GM21786 (cell line): Measurements from ENCODE around the gene OGFOD3.
"Not testable (repeated sequence)": the region's sequence is repeated elsewhere in the genome, so short reads cannot be mapped to it uniquely, and the experiment has no call there.

Source experiments
- ATAC-seq: cut with Tn5 transposase; IDR thresholded peaks from one replicate; pipeline ENCODE4 v1.9.1; 2021; ENCODE audit not compliant: unreplicated experiment

Gene OGFOD3

GRCh38 chr17:82418001-82418986 lies at the start of gene OGFOD3, which contains the start of gene HEXD:
Gene OGFOD3 (minus strand): TSS chr17:82418586. CDS start chr17:82418485, 101 bp downstream.
Gene HEXD (plus strand): TSS chr17:82418347. CDS start chr17:82419800, 1,453 bp downstream.
- ATAC-seq: peak; percentile 70

GRCh38 chr17:82465023-82465603 lies 46.7 kb upstream of the OGFOD3 start:
- ATAC-seq: no peak

DNA sequence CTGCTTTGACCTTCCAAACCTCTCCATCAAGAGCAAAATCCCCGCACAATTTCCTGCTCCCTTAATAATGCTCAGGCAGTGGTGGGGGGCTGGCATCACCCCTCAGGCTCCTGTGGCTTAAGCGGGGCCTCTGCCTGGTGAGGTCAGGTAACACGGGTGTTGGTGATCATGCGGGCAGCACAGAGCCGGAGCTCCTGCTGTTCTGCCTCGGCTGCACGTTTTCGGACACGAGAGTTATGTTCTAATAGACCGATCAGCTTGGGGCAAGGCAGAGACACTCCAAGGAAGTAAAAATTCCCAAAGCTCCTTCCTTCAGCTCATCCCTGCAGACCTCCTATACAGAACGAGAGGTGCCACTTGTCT lies 46.2 kb upstream of the OGFOD3 start:
- ATAC-seq: no peak

DNA sequence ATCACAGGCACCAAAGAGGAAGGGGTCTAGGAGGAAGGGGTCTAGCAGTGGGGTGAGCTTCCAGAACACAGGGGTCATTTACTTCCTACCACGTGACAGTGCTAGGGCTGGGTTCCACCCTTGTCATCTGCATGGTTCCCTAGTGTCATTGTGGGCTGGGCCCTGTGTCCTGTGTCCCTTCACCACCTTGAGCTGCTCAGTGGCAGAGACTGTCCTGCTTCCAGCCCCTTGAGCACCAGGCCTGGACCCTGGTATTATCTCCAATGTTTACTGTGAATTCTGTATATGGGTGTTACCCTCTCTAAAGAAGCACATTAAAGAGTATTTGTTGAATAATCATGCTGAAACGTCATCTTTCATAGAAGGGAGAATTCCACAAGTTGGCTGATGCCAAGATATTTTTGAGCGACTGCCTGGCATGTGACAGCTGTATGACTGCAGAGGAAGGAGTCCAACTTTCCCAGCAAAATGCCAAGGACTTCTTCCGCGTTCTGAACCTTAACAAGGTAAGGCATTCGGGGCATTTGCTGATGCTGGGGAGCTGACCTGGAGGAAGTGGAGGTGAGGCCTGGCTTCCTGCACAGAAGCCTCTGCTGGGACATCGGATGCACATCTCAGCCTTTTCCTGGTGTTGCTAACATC lies 45.7 kb upstream of the OGFOD3 start:
- ATAC-seq: no peak

DNA sequence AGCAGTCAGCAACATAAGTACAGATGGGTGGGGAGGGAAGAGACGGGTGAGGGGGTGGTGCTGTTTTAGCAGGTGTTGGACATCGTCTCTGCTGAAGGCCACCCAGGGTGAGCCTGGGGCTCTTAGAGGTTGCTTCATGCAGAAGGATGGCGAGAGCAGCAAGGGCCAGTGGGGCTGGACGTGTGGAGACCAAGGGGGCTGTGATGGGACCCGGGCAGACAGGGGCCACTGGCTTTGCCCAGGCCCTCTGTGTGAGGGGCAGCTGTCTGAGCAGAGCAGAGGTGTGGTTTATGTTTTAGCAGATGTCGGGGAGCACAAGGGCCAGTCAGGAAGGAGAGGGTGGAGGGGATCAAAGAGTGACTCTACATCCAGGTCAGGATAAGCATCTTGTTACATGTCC lies 45.0 kb upstream of the OGFOD3 start:
- no peak for ATAC-seq

DNA sequence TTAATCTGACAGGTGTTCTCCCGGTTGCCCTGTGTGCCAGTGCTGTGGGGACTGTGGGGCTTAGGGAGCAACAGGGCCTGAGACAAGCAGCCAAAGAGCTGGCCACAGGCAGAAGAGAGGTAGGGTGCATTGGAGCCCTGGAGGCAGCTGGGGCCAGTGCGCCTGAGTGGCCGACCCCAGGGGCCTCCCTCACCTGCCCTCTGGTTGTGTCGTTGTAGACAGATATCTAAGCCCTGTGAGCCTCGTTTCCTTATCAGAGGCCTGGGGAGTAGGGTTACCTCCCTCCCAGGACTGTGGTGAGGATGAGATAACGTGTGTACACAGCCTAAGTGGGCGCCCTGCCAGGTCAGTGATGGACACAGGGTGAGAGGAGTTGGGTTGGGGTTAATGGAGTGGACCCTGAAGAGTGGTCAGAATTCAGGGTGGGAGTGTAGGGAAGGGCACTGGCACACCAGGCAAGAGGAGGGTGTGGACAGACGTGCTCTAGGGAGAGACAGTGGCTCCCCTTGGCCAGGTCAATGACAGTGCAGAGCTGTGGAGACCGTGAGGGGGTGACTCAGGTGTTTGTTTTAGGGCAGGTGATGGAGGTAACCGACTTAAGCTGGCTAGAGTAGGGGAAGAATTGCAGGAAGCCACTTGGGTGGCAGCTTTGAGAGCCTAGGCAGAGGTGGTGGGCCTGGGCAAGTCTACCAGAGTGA lies 43.6 kb upstream of the OGFOD3 start:
- ATAC-seq: no peak

DNA sequence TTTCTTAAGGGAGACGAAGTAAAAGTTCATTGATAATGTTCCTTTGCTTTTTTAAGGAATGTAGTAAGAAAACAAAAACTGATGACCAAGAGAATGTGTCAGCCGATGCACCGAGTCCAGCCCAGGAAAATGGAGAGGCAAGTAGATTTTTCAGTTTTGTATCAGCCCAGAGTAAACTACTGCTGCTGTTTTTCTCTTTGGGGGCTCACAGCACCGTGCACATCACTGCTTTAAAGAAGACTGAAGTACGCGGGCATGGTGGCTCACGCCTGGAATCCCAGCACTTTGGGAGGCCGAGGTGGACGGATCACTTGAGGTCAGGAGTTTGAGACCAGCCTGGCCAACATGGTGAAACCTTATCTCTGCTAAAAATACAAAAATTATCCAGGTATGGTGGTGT lies 41.5 kb upstream of the OGFOD3 start:
- ATAC-seq: not testable (repeated sequence)

- no peak for ATAC-seq
Measured at GRCh38 chr17:82458885-82459424, 40.6 kb upstream of the OGFOD3 start.

DNA sequence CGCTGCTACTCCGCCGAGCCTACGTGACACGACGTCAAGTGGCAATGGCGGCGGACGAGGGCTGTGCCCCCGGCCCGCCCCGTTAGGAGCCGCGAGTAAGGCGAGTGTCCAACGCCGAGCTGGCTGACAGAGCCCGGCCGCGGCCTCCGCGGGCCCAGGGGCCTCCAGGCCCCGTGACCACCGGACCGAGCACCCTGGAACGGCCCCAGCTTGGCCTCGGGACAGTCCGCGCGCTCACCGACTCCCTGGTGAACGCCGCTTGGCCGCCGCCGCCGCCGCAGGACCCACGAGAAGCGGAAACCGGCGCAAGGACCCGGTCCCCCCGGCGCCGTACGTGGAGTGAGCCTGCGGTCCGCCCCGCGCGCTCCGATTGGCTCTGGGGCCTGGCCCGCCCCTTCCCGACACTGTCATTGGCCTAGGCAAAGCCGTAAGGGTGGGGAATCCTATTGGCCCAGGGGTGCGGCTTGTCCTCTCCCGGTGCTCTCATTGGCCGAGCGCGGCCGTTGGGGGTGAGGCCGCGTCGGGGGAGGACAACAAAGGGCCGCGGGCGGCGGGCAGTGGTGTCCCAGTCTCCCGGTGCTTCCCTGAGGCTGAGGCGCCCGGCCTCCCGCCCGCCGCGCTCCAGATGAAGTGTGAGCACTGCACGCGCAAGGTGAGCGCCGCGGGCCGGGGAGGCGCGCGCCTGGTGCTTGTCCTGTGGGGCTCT lies 39.9 kb upstream of the OGFOD3 start, which contains the start of gene NARF:
Gene NARF (plus strand): TSS at position 563 of the 706 bp plus-strand sequence. CDS start 63 bp downstream, at position 626.
- peak; percentile 92 for ATAC-seq

DNA sequence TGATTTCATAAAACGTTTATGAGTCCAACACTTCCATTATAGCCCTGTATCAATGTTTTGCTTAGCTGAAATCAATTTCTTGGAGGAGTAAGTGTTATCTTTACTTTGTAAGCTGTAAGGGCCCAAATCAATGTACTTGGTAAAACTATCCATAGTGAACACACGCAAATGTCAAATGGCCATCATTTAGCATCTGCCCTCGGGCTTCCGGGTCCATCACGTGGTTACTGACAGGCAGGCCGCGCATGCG lies 39.5 kb upstream of the OGFOD3 start:
- no peak for ATAC-seq

DNA sequence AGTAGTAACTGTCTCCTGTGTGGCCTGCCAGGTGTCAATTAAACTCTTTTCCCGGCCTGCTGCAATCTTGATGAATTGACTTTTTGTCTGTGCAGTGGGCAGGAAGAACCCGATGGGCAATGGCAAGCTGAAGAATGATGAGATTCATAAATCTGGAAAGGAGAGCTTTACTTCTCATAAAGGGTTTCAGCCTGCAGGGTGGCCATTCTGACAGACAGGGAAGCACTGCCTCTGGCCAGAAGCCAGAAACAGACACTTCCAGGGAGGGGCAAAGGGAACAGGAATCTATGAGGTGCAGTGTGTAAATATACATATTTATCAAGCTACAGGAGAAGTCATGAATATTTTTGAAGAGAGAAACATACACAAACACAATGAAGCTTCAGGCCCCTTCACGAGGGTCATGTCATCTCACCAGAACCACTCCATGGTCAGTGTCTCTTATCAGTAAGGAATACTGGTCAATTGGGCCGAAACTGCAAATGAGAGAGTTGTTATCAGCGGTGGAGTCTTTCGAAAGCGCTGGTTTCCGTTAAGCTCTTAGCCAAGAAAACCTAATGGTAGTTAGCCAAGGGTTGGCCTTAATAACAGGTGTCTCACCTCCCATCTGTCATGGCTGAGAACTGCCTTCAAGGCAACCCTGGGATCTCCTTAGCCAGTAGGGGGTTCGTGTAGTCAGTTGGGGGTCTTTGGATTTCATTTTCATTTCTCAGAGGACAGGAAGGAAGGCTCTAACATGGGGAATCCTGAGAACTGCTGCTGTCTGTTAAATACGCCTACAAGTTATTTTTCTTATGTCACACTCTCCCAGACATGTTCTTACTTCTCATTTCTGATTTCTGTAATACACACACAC lies 38.9 kb upstream of the OGFOD3 start:
- ATAC-seq: no peak

DNA sequence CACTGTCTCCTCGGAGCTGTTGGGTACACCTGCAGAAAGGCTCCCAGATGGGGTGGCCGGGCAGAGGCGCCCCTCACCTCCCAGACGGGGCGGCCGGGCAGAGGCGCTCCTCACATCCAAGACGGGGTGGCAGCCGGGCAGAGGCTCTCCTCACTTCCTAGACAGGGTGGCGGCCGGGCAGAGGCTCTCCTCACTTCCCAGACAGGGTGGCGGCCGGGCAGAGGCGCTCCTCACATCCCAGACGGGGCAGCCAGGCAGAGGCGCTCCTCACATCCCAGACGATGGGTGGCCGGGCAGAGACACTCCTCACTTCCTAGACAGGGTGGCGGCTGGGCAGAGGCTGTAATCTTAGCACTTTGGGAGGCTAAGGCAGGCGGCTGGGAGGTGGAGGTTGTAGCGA lies 35.3 kb upstream of the OGFOD3 start:
- not testable (repeated sequence) for ATAC-seq

GRCh38 chr17:82453151-82453550 lies 34.8 kb upstream of the OGFOD3 start:
- ATAC-seq: not testable (repeated sequence)

GRCh38 chr17:82452162-82452561 lies 33.8 kb upstream of the OGFOD3 start:
- ATAC-seq: no peak

GRCh38 chr17:82450357-82451106 lies 32.1 kb upstream of the OGFOD3 start, which contains the start of gene CYBC1:
Gene CYBC1 (minus strand): TSS chr17:82450752. CDS start chr17:82449254, 1,498 bp downstream.
- ATAC-seq: peak; percentile 47

DNA sequence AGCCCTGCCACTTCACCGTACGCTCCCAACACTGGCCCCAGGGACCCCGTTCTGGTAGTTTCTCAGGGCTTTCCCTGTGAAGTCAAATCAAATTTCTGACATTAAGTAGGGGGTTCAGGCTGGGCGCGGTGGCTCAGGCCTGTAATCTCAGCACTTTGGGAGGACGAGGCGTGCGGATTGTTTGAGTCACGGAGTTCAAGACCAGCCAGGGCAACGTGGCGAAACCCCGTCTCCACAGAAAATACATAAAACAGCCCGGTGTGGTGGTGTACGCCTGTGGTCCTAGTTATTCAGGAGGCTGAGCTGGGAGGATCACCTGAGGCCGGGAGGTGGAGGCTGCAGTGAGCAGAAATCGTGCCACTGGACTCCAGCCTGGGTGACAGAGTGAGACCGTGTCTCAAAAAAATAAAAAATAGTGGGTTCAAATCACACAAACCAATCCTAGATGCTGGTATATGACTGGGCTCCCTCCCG lies 31.5 kb upstream of the OGFOD3 start:
- no peak for ATAC-seq

GRCh38 chr17:82449131-82449882 lies 30.9 kb upstream of the OGFOD3 start:
- peak; percentile 56 for ATAC-seq

DNA sequence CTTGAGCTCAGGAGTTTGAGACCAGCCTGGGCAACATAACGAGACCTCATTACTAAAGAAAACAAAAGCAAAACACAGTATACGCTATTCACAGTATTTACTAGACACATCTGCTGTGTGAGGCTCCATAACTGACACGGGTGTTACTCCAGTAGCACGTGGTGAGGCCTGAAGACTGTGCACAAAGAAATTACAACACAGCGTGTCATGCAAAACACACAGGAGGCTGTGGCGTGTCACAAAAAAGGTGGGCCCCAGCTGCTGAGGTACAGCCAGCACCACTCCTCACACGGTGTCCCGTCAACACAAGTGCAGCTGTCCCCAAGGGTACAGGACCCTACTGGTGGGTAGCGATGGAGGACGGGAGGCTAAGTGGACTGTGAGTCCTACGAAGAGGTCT lies 29.5 kb upstream of the OGFOD3 start:
- no peak for ATAC-seq
